GM15510 (cell line): ENCODE measurements around the gene DCD.

Experiments
- POLR2A ChIP-seq: IDR thresholded peaks from 3 replicates; pipeline ENCODE4 v1.6.1; 2011; ENCODE audit warnings: borderline replicate concordance; ENCODE audit not compliant: insufficient read length; ENCODE audit errors: extremely low read depth

DCD gene

DNA sequence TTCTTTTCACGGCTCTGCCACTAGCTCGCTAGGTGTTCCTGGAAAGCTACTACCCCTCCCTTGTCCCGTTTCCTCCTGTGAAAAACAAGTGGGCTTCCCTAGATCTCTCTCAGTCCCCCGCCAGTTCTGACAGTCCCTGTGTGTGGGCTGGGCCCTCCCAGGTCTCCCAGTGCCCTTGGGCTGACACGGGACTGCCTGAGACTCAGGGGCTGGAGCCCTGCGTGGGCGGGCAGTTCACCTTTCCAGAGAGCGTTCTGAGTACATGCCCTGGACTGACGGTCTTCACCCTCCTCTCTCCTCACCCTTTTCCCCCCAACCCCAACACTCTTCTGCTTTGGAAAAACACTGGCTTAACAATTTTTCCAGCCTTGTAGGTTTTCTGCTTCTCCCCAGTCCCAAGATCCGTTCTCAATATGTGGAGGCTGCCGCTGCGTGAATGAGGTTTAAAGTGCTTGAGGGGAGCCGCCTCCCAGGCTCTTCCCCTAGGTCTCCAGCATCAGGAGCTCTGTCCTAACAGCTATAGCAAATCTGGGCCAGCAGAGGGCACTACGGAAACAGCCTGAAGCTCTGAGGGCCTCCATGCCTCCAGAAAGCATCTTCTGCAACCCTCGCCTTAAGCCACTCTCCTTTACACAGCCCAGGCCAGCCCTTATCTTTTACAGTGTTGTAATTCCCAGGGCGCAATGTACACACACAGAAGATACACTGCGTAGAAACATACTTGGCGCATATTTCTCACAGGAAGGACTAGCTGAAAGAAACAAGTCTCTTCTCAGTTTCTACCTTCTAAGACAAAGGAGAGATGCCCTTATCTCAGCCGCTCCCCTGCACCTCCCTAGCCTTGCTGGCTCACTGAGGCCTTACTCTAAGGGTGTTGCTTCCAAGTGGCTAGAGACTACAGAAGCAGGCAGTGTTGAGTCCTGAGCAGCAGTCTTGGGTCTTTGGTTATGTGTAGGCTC, 10.4 kb upstream of the DCD start:
- TF ChIP-seq POLR2A = no peak

DNA sequence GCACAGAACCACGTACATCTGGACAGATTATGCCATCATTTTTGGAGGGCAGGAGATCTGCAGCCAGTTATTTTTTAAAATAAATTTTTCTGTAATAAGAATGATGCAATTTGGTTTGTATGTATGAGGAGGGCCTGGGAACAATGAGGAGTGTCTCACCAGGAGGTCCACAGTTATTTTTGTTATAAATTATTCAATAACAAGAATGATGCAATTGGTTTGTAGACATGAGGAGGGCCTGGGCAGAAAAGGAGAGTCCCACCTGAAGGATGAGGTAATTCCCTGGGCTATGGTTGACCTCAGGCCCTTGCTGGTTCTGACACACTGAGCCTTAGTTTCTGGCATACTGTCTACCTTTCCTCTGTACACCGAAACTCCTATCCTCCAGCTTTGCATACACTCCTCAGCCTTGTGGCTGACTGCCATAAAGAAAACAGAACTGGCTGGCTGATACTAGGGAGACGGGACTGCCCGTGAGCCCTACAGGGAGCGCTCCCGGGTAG, 9.0 kb upstream of the DCD start:
- no peak for TF ChIP-seq POLR2A

DNA sequence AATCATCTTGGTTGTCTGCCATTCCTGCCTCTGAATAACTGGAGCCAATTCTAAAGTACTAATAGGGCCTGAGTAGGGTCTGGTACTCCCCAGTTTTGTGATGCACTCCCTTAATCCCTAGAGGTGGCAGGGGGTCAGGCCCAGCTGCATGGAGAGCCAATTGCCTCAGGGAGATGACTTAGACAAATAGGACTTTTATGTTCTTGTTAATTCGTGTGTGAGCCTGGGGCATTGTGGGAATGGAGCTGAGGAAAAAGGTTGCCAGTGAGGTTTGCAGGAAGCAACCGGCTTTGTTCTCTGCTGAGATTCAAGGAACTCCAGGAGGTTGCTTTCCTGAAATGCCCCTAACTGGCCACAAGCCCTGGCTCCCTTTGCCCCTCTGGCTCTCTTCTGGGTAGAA, 6.8 kb upstream of the DCD start:
- TF ChIP-seq POLR2A = no peak

DNA sequence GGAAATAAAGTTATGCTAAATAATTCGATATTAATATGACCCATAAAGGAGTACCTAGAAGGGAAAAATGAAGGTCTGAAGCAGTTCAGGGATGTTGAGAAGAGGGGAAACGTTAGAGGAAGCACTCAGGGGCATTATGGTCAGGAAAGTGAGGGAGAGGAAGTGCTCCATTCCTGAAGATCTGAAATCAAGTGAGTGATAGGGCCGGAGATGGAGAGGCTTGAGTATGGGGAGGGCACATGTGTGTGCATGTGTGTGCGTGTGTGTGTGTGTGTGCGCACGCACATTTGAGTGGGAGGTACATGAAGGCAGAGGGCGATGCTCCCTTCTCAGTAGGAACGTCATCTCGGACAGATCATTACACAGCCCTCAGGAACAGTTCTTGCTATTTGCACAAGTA, 4.9 kb upstream of the DCD start:
- no peak for TF ChIP-seq POLR2A

DNA sequence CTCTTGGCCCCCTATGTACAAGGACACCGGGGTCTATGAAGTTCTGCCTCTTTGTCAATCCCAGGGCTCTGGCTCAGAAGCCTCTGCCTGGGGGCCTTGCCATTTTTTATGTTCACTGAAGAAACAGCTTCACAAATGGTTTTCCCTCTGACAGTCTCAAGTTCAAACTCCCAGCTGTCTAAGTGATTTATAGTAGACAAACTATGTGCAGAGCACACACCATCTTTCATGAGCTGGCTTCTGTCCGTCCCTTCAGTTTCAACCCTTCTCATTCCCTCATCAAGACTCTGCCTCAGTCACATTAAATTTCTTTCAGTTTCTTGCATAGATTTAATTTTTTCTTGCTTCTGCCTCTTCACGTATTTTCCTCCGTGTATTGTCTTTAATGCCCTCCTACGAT, 2.7 kb upstream of the DCD start:
- no peak for TF ChIP-seq POLR2A

DNA sequence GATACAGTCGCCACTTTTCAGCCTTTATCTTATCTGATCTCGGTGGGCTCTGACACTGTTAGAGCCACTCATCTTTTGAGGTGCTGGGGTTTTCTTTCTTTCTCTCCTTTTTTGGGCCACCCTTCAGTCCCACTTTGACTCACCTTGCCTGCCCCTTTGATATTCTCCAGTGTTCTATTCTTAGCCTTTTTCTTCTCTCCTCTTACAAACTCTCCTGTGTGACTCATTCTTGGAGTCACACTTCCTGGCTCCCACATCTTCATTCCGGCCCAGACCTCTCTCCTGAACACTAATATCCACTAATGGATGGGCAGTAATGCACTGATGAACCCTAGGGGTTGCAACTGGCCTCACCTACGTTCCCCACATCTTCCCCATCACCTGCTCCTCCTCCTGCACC, 2.2 kb upstream of the DCD start:
- no peak for TF ChIP-seq POLR2A

DNA sequence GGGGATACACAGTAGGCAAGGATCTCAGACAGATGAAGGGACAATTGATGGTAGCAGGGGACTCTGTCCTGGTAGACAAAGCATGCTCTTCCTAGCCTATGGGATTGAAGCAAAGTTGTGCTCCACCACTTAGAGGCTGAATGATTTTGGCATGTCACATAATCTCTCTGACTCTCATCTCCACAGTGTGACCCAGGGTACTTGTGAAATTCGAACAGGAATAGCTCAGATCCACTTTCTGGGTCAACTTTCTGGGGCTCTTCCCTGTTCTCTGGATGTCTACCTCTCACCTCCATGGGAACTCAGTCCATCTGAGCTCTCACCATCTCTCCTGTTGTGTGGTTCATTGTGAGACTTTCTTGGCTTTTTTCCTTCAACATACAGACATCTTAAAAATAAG, 1.7 kb upstream of the DCD start:
- TF ChIP-seq POLR2A = no peak

DNA sequence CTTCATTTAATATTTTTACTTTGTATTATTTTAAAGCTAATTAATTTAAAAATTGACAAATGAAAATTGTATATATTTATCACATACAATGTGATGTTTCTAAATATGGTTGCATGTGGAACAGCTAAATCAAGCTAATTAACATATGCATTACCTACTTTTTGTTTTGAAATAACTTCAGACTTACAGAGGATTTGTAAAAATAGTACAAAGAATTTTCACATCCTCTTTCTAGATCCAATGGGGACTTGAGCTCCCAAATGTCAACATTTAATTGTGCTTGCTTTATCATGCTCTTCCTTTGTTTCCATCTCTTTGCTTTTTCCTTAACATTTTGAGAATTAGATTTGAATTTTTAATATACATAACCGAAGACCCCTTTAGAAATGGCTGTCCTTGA, 6.6 kb downstream of the DCD start:
- TF ChIP-seq POLR2A = no peak

DNA sequence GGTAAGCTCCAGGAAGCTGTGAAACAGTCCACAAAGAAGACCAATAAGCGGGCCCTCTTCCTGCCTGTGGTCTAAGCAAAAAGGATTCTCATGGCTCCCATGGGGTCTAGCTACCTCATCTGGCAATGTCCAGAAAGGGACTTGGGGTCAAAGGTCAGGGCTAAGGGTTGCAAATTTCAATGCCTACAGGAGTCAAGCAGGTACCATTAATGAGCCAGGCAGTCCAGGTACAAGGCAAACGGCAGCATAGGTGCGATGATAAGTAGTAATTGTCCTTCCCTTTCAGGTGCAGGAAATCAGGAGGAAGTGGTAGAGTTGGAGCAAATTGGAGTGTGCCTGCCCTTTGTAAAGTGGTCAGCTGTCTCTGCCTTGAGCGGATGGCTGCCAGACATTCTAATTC, 7.1 kb downstream of the DCD start:
- TF ChIP-seq POLR2A = no peak

DNA sequence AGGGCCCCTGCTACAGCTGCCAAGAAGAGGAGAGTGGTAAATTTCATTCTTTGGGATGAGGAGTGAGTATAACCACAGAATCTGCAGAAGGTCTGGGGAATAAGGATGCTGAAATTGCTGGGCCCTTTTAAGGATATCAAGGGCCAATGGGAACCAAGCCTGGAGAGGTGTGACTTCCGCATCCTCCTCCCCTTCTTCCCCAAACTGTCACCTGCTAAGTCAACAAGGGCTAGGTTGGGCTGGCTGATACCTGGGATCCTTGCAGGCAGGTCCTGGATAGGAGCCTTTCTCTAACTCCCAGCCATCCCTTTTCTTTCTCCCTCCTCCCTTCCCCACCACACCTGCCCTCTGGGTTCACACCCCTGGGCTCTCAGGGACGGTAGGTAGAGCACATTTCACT, 13.4 kb downstream of the DCD start, which contains the start of gene LACRT:
Gene LACRT (minus strand): TSS at position 101 of the 400 bp plus-strand sequence. CDS start 54 bp downstream, at position 47.
- no peak for TF ChIP-seq POLR2A

DNA sequence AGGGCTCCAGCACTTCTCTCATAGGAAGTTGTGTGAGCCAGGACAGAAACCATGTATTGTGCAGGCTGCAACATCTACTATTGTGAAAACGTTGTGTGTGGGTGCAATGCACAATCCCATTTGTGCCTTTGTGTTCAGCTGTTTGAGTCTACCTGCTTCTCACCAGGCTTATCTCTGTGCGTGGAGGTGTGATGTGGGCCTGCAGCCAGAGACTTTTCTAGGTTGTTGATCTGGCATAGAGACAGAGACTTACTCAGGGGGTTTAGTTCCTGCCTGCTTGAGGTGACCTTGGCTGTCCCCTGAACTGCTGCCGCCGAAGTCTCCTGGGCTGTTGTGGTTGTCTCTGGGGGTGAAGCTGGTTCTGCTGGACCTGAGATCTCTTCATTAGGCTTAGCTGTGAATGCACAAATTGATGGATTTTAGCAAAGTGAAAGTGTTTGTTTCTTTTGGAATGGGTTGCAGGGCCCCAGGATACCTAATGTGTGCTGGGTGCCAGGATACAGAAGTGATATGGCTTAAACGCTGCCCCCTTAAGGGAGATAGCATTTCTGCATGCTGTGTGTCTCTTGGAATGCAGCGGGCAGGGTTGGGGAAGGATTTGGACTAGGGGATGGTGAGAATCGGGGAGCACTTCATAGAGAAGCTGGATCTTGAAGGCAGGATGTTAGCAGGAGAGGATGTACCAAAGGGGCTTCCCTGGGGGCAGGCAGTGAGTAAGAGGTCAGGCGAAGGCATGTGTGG, 16.0 kb downstream of the DCD start:
- no peak for TF ChIP-seq POLR2A

DNA sequence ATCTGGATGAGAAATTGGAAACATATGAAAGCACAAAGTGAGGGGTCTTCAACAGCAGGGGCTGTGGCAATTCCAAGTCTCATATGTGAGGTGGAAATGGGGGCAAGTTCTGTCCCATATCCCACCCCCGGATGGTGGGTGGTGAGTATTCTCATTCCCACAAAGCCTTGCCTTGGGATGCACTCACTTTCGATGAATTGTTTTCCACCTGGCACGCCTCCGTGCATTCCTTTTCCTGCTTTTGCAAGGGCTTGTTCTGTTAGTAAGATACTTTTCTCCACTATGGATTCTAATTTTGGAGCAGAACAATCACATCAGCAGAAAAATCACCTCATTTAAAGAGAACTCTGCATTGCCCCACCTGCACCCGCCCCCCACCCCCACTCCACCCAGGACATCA, 16.6 kb downstream of the DCD start:
- TF ChIP-seq POLR2A = no peak

DNA sequence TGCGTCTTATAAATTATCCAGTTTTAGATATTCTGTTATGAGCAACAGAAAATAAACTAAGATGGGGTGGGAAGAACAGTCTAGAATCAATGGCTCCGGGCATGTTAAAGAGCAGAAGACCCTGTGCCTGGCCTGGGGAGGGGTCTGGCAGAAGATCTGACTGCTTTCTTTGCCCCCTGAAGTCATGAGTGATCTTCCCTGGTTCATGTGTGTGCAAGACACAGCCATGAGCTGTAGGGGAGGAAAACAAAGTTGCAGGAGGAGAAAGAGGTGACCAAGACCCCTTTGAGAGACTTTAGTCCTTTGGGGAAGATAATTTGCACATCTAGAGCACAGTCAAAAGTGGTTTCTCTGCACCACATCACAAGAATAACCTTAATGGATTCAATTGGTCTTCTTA, 18.2 kb downstream of the DCD start:
- no peak for TF ChIP-seq POLR2A

DNA sequence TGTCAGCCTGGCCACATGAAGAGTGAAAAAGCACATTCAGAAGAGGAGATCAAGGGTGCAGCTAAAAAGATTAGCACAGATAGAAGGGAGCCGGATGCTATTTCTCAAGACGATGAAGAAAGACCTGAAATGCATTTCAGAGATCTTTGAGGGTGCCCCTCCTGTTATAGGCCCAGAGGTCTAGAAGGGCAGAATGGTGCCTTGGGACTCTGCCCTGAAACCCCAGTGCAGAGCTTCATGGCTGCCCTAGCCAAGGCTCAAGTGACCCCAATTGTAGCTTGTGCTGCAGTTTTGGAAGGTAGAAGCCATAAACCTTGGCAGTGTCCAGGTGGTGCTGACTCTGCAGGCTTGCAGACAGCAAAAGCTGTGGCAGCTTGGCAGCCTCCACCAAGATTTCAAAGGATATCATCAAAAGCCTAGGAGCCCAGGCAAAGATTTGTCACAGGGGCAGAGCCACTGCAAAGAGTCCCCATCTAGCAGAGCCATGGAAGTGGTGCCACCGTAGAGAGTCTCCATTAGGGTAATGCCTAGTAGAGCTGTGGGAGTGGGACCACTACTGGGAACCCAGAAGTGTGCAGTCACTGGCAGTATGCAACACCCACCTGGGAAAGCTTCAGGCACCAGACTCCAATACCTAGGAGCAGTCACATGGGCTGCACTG, 19.8 kb downstream of the DCD start:
- no peak for TF ChIP-seq POLR2A

DNA sequence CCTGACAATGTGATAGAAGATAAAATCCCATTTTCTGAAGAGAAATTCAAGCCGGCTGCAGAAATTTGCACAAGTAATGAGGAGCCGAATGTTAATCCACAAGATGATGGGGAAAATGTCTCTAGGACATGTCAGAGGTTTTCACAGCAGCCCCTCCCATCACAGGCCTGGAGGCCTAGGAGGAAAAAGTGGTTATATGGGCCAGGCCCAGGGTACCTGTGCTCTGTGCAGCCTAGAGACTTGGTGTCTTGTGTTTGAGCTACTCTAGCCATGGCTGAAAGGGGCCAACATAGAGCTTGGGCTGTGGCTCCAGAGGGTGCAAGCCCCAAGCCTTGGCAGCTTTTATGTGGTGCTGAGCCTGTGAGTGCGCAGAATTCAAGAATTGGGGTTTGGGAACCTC, 20.9 kb downstream of the DCD start:
- no peak for TF ChIP-seq POLR2A
